Mesothelial cell of epicardium (in vitro differentiated cells): Measurements from ENCODE around the gene SLC24A3. TPM values are rescaled to one million over a fixed set of nuclear protein-coding genes. Genes with fewer than 3 reads are reported as not detected.

ENCODE experiments used
- DNase-seq, 2 experiments: peaks; one replicate each; pipeline ENCODE4 v3.0.0; 2021; ENCODE audit warnings: low spot score in 2 of 2; ENCODE audit not compliant: unreplicated experiment in 2 of 2
- H3K27ac Mint-ChIP-seq: 2 replicates; pipeline ENCODE4 v1.8.0; 2021; ENCODE audit warnings: mixed read lengths
- H3K27me3 Mint-ChIP-seq: 2 replicates; pipeline ENCODE4 v1.8.0; 2021; ENCODE audit warnings: low read depth, mixed read lengths
- H3K36me3 Mint-ChIP-seq: 2 replicates; pipeline ENCODE4 v1.8.0; 2021; ENCODE audit warnings: mixed read lengths
- H3K4me1 Mint-ChIP-seq: 2 replicates; pipeline ENCODE4 v1.8.0; 2021; ENCODE audit warnings: mixed read lengths
- H3K4me3 Mint-ChIP-seq: 2 replicates; pipeline ENCODE4 v1.8.0; 2021; ENCODE audit warnings: mild to moderate bottlenecking, moderate library complexity, mixed read lengths
- H3K9me3 Mint-ChIP-seq: 2 replicates; pipeline ENCODE4 v1.8.0; 2021; ENCODE audit warnings: mixed read lengths
- CTCF ChIP-seq: fragments of 200-600 bp; sonication (generic); IDR thresholded peaks from one replicate; pipeline ENCODE4 v1.5.0; 2021; ENCODE audit warnings: antibody characterized with exemption; ENCODE audit not compliant: unreplicated experiment
- total RNA-seq: library from RNA; stranded (reverse); gene quantifications from 3 replicates; pipeline ENCODE4 v1.2.1, GENCODE V29; 2021

The SLC24A3 gene
- total RNA-seq, 1 donor from 2014 or later: 3.2 TPM

- H3K36me3 Mint-ChIP-seq: no peaks in the 10 kb centered on the region
- no peak overlapping the region for H3K4me3 Mint-ChIP-seq
- H3K27me3 Mint-ChIP-seq: peaks cover 1% of the 10 kb centered on the region
- no peak overlapping the region for H3K27ac Mint-ChIP-seq
- no peaks in the 10 kb centered on the region for H3K9me3 Mint-ChIP-seq
- no peak for TF ChIP-seq CTCF
- no peak for DNase-seq
- H3K4me1 Mint-ChIP-seq: peaks cover 12% of the 10 kb centered on the region
These were observed 149.3 kb downstream of the SLC24A3 start for GRCh38 chr20:19361790-19362189.

- H3K27ac Mint-ChIP-seq: no peak overlapping the region
- H3K9me3 Mint-ChIP-seq: no peaks in the 10 kb centered on the region
- peaks cover 1% of the 10 kb centered on the region for H3K27me3 Mint-ChIP-seq
- no peaks in the 10 kb centered on the region for H3K36me3 Mint-ChIP-seq
- no peak for DNase-seq
- peaks cover 12% of the 10 kb centered on the region for H3K4me1 Mint-ChIP-seq
- TF ChIP-seq CTCF: no peak
- H3K4me3 Mint-ChIP-seq: no peak overlapping the region
These were observed 151.0 kb downstream of the SLC24A3 start for GRCh38 chr20:19363476-19363875.

- H3K27me3 Mint-ChIP-seq: peaks cover 6% of the 10 kb centered on the region
- no peak overlapping the region for H3K4me3 Mint-ChIP-seq
These were observed 155.1 kb downstream of the SLC24A3 start for GRCh38 chr20:19367591-19367990.

DNA sequence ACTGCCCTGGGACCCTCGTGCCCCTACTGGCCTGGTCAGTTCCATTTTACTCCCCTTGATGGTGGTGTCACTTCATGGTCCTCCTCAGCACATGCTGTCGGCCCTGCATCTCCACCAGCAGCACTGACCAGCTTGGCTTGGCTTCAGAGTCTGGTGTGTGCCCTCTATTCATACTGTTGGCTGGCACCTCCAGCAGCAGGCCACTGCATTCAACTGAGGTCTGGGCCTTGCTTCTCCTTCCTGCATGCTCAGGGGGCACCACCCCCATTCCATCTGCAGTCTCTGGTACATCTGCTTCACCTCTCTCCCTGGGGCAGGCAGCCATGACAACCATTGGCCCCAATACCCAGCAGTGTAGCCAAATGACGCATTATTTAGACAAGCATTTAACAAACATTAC is 155.9 kb downstream of the SLC24A3 start:
- no peak for DNase-seq
- Mint-ChIP-seq H3K4me3 (no peak overlapping the region), H3K9me3 (no peaks in the 10 kb centered on the region), H3K4me1 (peaks cover 10% of the 10 kb centered on the region), H3K27ac (no peak overlapping the region), H3K27me3 (peaks cover 6% of the 10 kb centered on the region), H3K36me3 (no peaks in the 10 kb centered on the region)
- no peak for TF ChIP-seq CTCF

More at GRCh38 chr20:19367591-19367990, 155.1 kb downstream of the SLC24A3 start:
- no peak for TF ChIP-seq CTCF
- peaks cover 10% of the 10 kb centered on the region for H3K4me1 Mint-ChIP-seq
- DNase-seq: no peak
- H3K36me3 Mint-ChIP-seq: no peaks in the 10 kb centered on the region
- H3K27ac Mint-ChIP-seq: no peak overlapping the region
- H3K9me3 Mint-ChIP-seq: no peaks in the 10 kb centered on the region

- peaks cover 6% of the 10 kb centered on the region for H3K27me3 Mint-ChIP-seq
- H3K9me3 Mint-ChIP-seq: no peaks in the 10 kb centered on the region
- peaks cover 17% of the 10 kb centered on the region for H3K4me1 Mint-ChIP-seq
- H3K27ac Mint-ChIP-seq: no peak overlapping the region
- no peaks in the 10 kb centered on the region for H3K36me3 Mint-ChIP-seq
- TF ChIP-seq CTCF: no peak
- DNase-seq: no peak
- H3K4me3 Mint-ChIP-seq: no peak overlapping the region
These were observed 157.9 kb downstream of the SLC24A3 start for GRCh38 chr20:19370076-19371075.
